ENCODE results near the gene CUBN.
"Not testable (repeated sequence)": the region's sequence is repeated elsewhere in the genome, so short reads cannot be mapped to it uniquely, and the experiment has no call there.

CUBN gene

GRCh38 chr10:16867556-16867955 is 262.1 kb downstream of the CUBN start:
- no peak for DNase-seq (ENCODE audit: low read depth)

- DNase-seq (ENCODE audit: low read depth): no peak
Measured at GRCh38 chr10:16866541-16867275, 262.9 kb downstream of the CUBN start.

GRCh38 chr10:16865766-16866165 is 263.8 kb downstream of the CUBN start:
- no peak for DNase-seq (ENCODE audit: low read depth)

- DNase-seq (ENCODE audit: low read depth): no peak
Measured at GRCh38 chr10:16863766-16864165, 265.8 kb downstream of the CUBN start.

GRCh38 chr10:16857419-16857818 is 272.2 kb downstream of the CUBN start:
- no peak for DNase-seq (ENCODE audit: low read depth)

GRCh38 chr10:16856567-16856966 is 273.0 kb downstream of the CUBN start:
- no peak for DNase-seq (ENCODE audit: low read depth)

GRCh38 chr10:16856092-16856491 is 273.5 kb downstream of the CUBN start:
- DNase-seq (ENCODE audit: low read depth): no peak

- no peak for DNase-seq (ENCODE audit: low read depth)
Measured at GRCh38 chr10:16854623-16855022, 275.0 kb downstream of the CUBN start.

- no peak for DNase-seq (ENCODE audit: low read depth)
Measured at GRCh38 chr10:16853809-16854208, 275.8 kb downstream of the CUBN start.

- no peak for DNase-seq (ENCODE audit: low read depth)
Measured at GRCh38 chr10:16853201-16853600, 276.4 kb downstream of the CUBN start.

- no peak for DNase-seq (ENCODE audit: low read depth)
Measured at GRCh38 chr10:16852624-16853023, 277.0 kb downstream of the CUBN start.

- DNase-seq (ENCODE audit: low read depth): no peak
Measured at GRCh38 chr10:16848562-16849154, 281.0 kb downstream of the CUBN start.

GRCh38 chr10:16847644-16848043 is 282.0 kb downstream of the CUBN start:
- no peak for DNase-seq (ENCODE audit: low read depth)

GRCh38 chr10:16845248-16845647 is 284.4 kb downstream of the CUBN start:
- no peak for DNase-seq (ENCODE audit: low read depth)

GRCh38 chr10:16843252-16843870 is 286.2 kb downstream of the CUBN start:
- no peak for DNase-seq (ENCODE audit: low read depth)

- DNase-seq (ENCODE audit: low read depth): no peak
Measured at GRCh38 chr10:16835228-16835627, 294.4 kb downstream of the CUBN start.

GRCh38 chr10:16832351-16833080 is 297.1 kb downstream of the CUBN start:
- no peak for DNase-seq (ENCODE audit: low read depth)

- no peak for DNase-seq (ENCODE audit: low read depth)
Measured at GRCh38 chr10:16828701-16829175, 300.9 kb downstream of the CUBN start.

- DNase-seq (ENCODE audit: low read depth): no peak
Measured at GRCh38 chr10:16828114-16828568, 301.5 kb downstream of the CUBN start.

- not testable (repeated sequence) for DNase-seq (ENCODE audit: low read depth)
Measured at GRCh38 chr10:16827474-16827873, 302.1 kb downstream of the CUBN start.

- DNase-seq (ENCODE audit: low read depth): no peak
Measured at GRCh38 chr10:16822726-16823360, 306.8 kb downstream of the CUBN start.

GRCh38 chr10:16822027-16822426 is 307.6 kb downstream of the CUBN start:
- no peak for DNase-seq (ENCODE audit: low read depth)
